ENCODE results near the gene PAX5.

DNA sequence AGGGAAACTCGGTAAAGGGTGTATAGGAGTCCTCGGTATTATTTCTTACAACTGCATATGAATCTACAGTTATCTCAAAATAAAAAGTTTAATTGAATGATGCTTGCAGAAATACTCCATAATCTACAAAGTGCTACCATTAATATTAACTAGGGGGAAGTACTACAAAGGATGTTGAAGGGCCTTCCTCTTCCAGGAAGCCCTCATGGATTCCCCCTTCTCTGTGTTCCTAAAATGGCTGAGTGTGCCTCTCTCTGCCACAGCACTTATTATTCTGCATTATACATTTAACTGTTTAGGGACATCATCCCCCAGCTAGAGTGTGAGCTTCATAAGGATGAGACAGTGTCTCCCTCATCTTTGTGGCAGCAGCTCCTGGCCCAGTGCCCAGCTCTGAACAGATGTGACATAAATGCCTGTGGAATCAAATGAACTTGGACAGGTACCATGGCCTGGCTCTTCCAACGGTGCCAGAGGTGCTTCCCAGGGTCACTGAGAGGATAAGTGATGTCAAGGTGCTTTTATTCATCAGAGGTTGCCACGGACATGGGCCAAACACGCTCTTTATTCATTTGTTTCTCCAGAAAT is 99.5 kb downstream of the PAX5 start:
- TF ChIP-seq, protein P1, sequence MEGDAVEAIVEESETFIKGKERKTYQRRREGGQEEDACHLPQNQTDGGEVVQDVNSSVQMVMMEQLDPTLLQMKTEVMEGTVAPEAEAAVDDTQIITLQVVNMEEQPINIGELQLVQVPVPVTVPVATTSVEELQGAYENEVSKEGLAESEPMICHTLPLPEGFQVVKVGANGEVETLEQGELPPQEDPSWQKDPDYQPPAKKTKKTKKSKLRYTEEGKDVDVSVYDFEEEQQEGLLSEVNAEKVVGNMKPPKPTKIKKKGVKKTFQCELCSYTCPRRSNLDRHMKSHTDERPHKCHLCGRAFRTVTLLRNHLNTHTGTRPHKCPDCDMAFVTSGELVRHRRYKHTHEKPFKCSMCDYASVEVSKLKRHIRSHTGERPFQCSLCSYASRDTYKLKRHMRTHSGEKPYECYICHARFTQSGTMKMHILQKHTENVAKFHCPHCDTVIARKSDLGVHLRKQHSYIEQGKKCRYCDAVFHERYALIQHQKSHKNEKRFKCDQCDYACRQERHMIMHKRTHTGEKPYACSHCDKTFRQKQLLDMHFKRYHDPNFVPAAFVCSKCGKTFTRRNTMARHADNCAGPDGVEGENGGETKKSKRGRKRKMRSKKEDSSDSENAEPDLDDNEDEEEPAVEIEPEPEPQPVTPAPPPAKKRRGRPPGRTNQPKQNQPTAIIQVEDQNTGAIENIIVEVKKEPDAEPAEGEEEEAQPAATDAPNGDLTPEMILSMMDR (IDR thresholded peaks at IDR 0.05) = no peak
- no peak for TF ChIP-seq POLR2A (IDR thresholded peaks at IDR 0.05)
